Measurements from ENCODE around the gene HLA-F. TPM values are rescaled to one million over a fixed set of nuclear protein-coding genes. Genes with fewer than 3 reads are reported as not detected.
A peak's percentile ranks its signal among the peaks of the same experiment; 100 is the strongest.

The HLA-F gene
- total RNA-seq = 100 to 1,000 TPM in 1 of 2 donors, 10 to 100 TPM in 1; 58.8 to 201 TPM

DNA sequence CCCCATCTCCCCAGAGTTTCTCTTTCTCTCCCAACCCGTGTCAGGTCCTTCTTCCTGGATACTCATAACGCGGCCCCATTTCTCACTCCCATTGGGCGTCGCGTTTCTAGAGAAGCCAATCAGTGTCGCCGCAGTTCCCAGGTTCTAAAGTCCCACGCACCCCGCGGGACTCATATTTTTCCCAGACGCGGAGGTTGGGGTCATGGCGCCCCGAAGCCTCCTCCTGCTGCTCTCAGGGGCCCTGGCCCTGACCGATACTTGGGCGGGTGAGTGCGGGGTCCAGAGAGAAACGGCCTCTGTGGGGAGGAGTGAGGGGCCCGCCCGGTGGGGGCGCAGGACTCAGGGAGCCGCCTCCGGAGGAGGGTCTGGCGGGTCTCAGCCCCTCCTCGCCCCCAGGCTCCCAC lies at the start of gene HLA-F:
Gene HLA-F (plus strand): TSS at position 173 of the 404 bp plus-strand sequence. CDS start 30 bp downstream, at position 203.
- no peaks in the 10 kb centered on the region for H3K27me3 ChIP-seq
- peak within 1 kb of the TSS; percentile 94 for H3K27ac ChIP-seq
- peak within 1 kb of the TSS; percentile 83 to 100 for H3K9ac ChIP-seq (ENCODE audit: low read depth in 2 of 2, low read length in 2 of 2)
- no peaks in the 10 kb centered on the region for H3K4me1 ChIP-seq
- H3K36me3 ChIP-seq = peaks cover 9% of the 10 kb centered on the region
- H3K9me3 ChIP-seq = no peaks in the 10 kb centered on the region
- TF ChIP-seq CTCF (IDR thresholded peaks at IDR 0.05) = no peak
- H3K4me3 ChIP-seq = peak within 1 kb of the TSS; percentile 72
- intact Hi-C loops (cut with DNase I) = no loop called here
- DNase-seq = peak; percentile 89

DNA sequence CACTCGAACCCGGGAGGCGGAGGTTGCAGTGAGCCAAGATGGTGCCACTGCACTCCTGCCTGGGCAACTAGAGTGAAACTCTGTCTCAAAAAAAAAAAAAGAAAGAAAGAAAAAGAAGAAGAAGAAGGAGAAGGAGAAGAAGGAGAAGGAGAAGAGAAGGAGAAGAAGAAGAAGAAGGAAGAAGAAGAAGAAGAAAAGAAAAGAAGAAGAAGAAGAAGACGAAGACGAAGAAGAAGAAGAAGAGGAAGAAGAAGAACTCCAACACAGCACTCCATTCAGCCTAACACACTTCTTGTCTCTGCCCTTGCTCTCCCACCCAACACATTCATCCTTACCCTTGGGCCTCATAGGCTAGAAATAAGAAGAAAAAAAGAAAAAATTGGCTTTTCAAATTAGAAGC lies 49.2 kb upstream of the HLA-F start:
- H3K4me3 ChIP-seq = no peak overlapping the region
- H3K9ac ChIP-seq (ENCODE audit: low read depth in 2 of 2, low read length in 2 of 2) = no peak overlapping the region
- no peak for TF ChIP-seq CTCF (IDR thresholded peaks at IDR 0.05)
- H3K27ac ChIP-seq = no peak overlapping the region
- no peaks in the 10 kb centered on the region for H3K27me3 ChIP-seq
- no peaks in the 10 kb centered on the region for H3K9me3 ChIP-seq
- intact Hi-C loops (cut with DNase I) = no loop called here
- no peak for DNase-seq
- no peaks in the 10 kb centered on the region for H3K4me1 ChIP-seq
- no peaks in the 10 kb centered on the region for H3K36me3 ChIP-seq

DNA sequence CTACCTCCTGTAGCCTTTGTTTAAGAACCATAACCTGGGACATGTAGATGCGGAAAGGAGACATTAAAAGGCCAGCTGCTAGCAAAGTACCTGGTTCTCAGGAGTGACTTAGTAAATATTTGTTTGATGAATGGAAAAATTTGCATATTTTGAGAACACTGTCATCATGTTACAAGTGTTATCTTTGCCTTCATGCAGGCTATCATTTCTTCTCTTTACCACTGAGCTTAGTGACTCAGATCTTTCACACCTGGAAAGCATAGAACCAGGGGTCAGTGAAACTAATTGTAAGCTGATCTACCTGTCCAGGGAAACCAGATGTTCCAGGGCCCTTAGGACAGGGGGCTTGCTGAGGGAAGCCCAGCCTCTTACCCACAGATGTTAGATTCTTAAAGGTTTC lies 47.7 kb upstream of the HLA-F start:
- H3K27me3 ChIP-seq = no peaks in the 10 kb centered on the region
- intact Hi-C loops (cut with DNase I) = no loop called here
- no peak overlapping the region for H3K4me3 ChIP-seq
- no peak for TF ChIP-seq CTCF (IDR thresholded peaks at IDR 0.05)
- no peaks in the 10 kb centered on the region for H3K9me3 ChIP-seq
- H3K4me1 ChIP-seq = no peaks in the 10 kb centered on the region
- no peak overlapping the region for H3K27ac ChIP-seq
- no peak overlapping the region for H3K9ac ChIP-seq (ENCODE audit: low read depth in 2 of 2, low read length in 2 of 2)
- no peak for DNase-seq
- H3K36me3 ChIP-seq = no peaks in the 10 kb centered on the region

DNA sequence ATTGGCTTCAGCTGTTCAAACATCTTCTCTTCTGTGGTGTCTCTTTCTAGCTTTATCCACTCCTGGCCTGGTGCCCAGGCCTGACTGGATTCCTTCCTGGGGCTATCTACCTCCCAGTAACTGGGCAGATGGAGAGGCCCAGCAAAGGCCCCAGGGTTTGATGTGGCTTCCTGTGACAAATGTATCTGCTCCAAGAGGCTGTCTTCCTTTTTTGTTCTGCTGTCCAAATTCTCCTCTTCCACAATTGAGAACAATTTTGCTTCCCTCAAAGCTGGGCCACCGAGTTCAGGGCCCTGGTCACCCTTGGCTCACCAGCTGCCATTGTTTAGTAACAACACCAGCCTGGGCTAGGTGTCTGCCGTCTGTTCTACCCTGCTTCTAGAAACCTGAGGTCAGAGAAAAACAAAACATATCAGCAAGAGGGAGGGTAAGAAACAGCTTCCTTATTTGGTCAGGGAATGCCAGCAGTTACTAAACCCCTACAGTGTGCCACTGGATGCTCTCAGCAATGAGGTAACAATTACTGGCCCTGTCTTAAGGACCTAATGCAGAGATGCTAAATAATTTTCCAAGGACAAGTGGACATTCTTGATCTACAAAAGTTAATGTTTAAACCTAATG lies 46.1 kb upstream of the HLA-F start:
- DNase-seq = no peak
- intact Hi-C loops (cut with DNase I) = no loop called here
- no peak for TF ChIP-seq CTCF (IDR thresholded peaks at IDR 0.05)

DNA sequence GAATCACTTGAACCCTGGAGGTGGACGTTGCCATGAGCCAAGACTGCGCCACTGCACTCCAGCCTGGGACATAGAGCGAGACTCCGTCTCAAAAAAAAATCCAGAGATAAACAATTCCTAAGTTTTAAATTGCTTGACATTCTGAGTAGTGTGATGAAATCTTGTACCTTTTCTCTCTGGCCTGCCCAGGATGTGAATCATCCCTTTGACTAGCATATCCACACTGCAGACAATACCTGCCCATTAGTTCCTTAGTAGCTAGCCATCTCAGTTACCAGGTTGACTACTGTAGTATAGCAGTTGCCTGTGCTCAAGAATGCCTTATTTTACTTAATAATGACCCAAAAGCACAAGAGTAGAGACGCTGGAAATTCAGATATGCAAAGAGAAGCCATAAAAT lies 45.1 kb upstream of the HLA-F start:
- no peaks in the 10 kb centered on the region for H3K4me1 ChIP-seq
- intact Hi-C loops (cut with DNase I) = no loop called here
- TF ChIP-seq CTCF (IDR thresholded peaks at IDR 0.05) = no peak

More for the DNA sequence above, 46.1 kb upstream of the HLA-F start:
- no peaks in the 10 kb centered on the region for H3K4me1 ChIP-seq
- H3K27ac ChIP-seq = no peak overlapping the region
- H3K36me3 ChIP-seq = no peaks in the 10 kb centered on the region
- no peak overlapping the region for H3K9ac ChIP-seq (ENCODE audit: low read depth in 2 of 2, low read length in 2 of 2)
- no peak overlapping the region for H3K4me3 ChIP-seq
- no peaks in the 10 kb centered on the region for H3K9me3 ChIP-seq
- no peaks in the 10 kb centered on the region for H3K27me3 ChIP-seq

More for the DNA sequence above, 45.1 kb upstream of the HLA-F start:
- DNase-seq = no peak
- no peak overlapping the region for H3K9ac ChIP-seq (ENCODE audit: low read depth in 2 of 2, low read length in 2 of 2)
- no peaks in the 10 kb centered on the region for H3K27me3 ChIP-seq
- no peaks in the 10 kb centered on the region for H3K9me3 ChIP-seq
- H3K27ac ChIP-seq = no peak overlapping the region
- H3K4me3 ChIP-seq = no peak overlapping the region
- no peaks in the 10 kb centered on the region for H3K36me3 ChIP-seq

Data from colonic mucosa (tissue), 4 donors.